Stimulated activated CD4-positive, alpha-beta T cell treated with anti-CD3 and anti-CD28 coated beads, Interleukin-1b, Interleukin-23, amount 100 ng/mL, for 48 hours (primary cell): Measurements from ENCODE around the gene MDM2.
"Not testable (repeated sequence)": the region's sequence is repeated elsewhere in the genome, so short reads cannot be mapped to it uniquely, and the experiment has no call there.

Experiments used
- DNase-seq: peaks from one replicate; pipeline ENCODE4 v3.0.0-alpha.2; 2020

The MDM2 gene

DNA sequence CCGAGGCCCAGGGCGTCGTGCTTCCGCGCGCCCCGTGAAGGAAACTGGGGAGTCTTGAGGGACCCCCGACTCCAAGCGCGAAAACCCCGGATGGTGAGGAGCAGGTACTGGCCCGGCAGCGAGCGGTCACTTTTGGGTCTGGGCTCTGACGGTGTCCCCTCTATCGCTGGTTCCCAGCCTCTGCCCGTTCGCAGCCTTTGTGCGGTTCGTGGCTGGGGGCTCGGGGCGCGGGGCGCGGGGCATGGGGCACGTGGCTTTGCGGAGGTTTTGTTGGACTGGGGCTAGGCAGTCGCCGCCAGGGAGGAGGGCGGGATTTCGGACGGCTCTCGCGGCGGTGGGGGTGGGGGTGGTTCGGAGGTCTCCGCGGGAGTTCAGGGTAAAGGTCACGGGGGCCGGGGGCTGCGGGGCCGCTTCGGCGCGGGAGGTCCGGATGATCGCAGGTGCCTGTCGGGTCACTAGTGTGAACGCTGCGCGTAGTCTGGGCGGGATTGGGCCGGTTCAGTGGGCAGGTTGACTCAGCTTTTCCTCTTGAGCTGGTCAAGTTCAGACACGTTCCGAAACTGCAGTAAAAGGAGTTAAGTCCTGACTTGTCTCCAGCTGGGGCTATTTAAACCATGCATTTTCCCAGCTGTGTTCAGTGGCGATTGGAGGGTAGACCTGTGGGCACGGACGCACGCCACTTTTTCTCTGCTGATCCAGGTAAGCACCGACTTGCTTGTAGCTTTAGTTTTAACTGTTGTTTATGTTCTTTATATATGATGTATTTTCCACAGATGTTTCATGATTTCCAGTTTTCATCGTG is 612 bp downstream of the MDM2 start:
- DNase-seq: peak; percentile 74

GRCh38 chr12:68809190-68810026 is 1.4 kb downstream of the MDM2 start:
- DNase-seq: no peak

DNA sequence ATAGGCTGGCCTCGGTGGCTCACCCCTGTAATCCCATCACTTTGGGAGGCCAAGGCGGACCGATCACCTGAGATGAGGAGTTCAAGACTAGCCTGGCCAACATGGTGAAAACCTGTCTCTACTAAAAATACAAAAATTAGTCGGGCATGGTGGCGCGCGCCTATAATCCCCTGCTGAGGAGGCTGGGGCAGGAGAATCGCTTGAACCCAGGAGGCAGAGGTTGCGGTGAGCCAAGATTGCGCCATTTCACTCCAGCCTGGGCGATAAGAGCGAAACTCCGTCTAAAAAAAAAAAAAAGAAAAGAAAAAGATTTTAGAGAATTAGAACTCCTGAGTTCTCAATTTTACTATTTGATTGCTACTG is 2.0 kb downstream of the MDM2 start:
- not testable (repeated sequence) for DNase-seq

DNA sequence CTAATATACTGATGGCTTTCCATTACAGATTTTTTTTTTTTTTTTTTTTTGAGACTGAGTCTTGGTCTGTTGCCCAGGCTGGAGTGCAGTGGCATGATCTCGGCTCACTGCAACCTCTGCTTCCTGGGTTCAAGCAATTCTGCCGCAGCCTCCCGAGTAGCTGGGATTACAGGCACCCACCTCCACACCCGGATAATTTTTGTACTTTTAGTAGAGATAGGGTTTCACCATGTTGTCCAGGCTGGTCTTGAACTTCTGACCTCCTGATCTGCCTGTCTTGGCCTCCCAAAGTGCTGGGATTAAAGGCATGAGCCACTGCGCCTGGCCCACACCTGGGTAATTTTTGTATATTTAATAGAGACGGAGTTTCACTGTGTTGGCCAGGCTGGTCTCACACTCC is 3.6 kb downstream of the MDM2 start:
- not testable (repeated sequence) for DNase-seq

DNA sequence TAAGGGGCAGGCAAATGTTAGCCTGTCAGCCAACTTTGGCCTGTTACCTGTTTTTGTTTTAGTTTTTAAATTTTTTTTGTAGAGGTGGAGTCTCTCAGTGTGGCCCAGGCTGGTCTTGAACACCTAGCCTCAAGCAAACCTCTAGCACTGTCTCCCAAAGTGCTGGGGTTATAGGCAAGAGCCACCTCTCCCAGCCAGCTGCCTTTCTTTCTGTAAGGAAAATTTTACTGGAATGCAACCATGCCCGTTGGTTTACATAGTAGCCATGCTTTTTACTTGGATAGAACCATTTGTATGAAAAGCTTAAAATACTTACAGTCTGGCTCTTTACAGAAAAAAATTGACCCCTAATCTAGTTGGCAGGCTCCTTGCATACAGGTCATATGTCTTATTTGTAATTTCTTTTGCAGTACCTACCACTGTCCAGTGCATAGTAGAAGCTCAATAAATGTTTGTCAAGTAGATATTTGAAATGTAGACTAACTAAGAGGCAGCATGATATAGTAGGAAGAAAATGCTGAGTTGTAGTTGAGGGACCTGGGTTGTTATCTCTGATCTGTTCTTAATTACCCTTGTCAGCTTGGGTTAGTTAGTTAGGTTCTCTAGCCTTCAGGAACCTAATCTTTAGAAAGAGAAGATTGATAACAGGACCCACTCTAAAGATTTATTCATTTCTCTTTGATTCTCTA is 4.7 kb downstream of the MDM2 start:
- DNase-seq: no peak

DNA sequence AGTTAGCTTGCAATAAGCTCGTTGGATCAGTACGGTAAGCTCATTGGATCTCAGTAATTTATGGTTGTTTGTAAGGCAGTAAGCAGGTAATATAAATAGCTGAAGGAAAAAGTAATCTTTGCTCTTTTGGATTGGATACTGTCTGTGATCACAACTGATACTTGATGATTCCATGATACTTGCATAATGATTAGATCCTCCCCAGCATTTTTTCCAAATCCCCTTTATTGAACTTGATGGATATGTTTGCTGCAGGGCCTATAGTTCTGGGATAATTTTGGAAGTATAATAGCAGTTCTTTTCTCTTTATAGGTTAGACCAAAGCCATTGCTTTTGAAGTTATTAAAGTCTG is 5.2 kb downstream of the MDM2 start:
- no peak for DNase-seq

- no peak for DNase-seq
These were observed 6.7 kb downstream of the MDM2 start for GRCh38 chr12:68814490-68815231.

DNA sequence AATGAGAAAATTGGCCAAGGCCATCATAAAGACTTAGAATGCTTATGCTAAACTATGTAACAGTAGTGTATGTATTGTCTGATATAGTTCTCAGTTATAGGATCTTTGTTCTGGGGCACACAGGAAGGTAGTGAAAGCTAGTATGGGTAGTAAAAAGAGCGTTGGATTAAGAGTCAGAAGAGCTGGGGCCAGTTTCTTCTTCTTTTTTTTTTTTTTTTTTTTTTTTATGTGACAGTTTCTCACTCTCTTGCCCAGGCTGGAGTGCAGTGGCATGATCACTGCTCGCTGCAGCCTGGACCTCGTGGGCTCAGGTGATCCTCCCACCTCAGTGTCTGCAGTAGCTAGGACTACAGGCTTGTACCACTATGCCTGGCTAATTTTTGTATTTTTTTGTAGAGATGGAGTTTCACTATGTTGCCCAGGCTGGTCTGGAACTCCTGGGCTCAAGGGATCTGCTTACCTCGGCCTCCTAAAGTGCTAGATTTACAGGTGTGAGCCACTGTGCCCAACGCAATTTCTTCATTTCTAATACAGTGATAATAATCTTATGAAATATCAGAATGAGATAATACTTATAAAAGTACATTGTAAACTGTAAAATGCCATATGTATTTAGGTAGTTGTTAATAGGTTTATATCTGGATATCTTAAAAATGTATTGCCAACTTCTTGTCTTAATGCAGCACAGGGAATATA is 7.4 kb downstream of the MDM2 start:
- DNase-seq: no peak

- DNase-seq: no peak
These were observed 8.2 kb downstream of the MDM2 start for GRCh38 chr12:68815928-68816800.

- DNase-seq: not testable (repeated sequence)
These were observed 11.5 kb downstream of the MDM2 start for GRCh38 chr12:68819481-68819880.

- DNase-seq: no peak
These were observed 13.6 kb downstream of the MDM2 start for GRCh38 chr12:68821357-68822188.

- no peak for DNase-seq
These were observed 15.7 kb downstream of the MDM2 start for GRCh38 chr12:68823696-68824095.

- no peak for DNase-seq
These were observed 16.2 kb downstream of the MDM2 start for GRCh38 chr12:68824131-68824530.

GRCh38 chr12:68824597-68825250 is 16.7 kb downstream of the MDM2 start:
- DNase-seq: no peak

DNA sequence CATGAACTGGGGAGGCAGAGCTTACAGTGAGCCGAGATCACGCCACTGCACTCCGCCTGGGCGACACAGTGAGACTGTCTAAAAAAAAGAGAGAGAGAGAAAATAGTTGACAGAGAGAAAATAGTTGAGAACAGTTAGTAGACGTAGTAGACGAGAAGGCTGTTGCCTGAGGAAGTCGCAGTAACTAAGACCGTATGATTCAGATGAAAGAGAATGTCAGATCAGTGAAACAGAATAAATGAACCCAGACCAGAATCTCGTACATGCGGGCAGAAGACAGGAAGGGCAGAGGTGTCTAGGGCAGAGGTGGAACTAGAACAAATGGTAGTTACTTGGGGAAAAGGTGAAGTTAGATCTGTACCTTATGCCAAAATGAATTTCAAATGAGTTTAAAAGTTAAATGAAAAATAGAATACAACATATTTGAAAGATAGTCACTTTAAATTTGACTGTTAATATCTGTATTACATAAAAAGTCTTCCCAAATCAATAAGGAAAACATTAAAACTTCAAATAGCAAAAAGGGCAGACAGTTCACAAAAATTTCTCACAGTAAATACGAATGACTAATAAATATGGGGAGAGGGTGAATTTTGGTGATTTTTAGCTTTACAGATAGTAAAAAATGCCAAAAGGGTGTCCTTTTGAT is 17.7 kb downstream of the MDM2 start:
- no peak for DNase-seq

- DNase-seq: no peak
These were observed 20.1 kb downstream of the MDM2 start for GRCh38 chr12:68827895-68828671.

DNA sequence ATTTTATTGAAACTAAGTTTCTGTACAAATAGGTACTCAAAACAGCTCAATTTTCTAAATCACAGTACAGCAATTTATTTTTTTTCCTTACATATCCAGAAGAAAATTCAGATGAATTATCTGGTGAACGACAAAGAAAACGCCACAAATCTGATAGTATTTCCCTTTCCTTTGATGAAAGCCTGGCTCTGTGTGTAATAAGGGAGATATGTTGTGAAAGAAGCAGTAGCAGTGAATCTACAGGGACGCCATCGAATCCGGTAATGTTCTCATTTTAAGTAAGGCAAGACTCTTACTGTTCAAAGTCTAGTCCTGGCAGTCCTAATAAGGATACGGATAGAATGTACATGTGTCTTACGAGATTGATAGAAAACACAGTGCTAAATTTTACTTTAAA is 20.7 kb downstream of the MDM2 start:
- no peak for DNase-seq

GRCh38 chr12:68831272-68831671 is 23.3 kb downstream of the MDM2 start:
- DNase-seq: no peak
